ENCODE data around the gene TTC24. TPM values are rescaled to one million over a fixed set of nuclear protein-coding genes. Genes with fewer than 3 reads are reported as not detected.

The TTC24 gene
- total and polyA plus RNA-seq, 4 donors: 0.36 TPM; not detected in 3

DNA sequence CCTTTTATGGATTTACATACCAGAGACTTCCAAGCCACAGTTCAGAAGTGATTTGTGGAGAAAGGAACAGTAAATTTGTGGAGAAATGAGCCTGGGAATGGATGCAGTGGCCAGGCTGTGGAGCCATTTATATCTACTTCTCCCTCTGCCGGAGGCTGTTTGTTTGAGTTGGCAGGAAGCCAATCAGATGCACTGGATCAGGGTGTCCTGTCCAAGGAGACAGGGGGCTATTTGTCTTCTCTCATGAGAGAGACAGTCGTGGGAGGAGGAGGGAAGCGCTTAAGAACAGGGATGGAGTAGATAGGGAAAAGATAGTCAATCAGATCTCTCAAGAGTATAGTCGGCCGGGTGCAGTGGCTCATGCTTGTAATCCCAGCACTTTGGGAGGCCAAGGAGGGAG is 36.9 kb downstream of the TTC24 start:
- no peaks in the 10 kb centered on the region for H3K9me3 ChIP-seq (ENCODE audit: control insufficient read depth, low read length)
- DNase-seq: peak in 1 of 2 donors; percentile 53
- H3K4me3 ChIP-seq (ENCODE audit: low read length in 2 of 2): no peak overlapping the region
- intact Hi-C loops (cut with DNase I): loop anchor here in 1 of 2 donors (10.0 kb wide), 1 partner anchor 232 kb away; no protein-coding TSS in a partner anchor
- H3K4me1 ChIP-seq (ENCODE audit: control insufficient read depth in 1 of 2, insufficient read depth in 2 of 2, low read length in 2 of 2): no peaks in the 10 kb centered on the region
- H3K27ac ChIP-seq (ENCODE audit: low read depth in 1 of 2, low read length in 2 of 2): no peak overlapping the region
- no peaks in the 10 kb centered on the region for H3K36me3 ChIP-seq (ENCODE audit: control insufficient read depth in 1 of 2, insufficient read depth in 2 of 2, low read length in 1 of 2)
- WGBS, 2 donors: 7 to 11% methylated on average over 5 of the region's 5 CpGs
- H3K27me3 ChIP-seq (ENCODE audit: control insufficient read depth in 1 of 2, insufficient read depth in 2 of 2, low read length in 1 of 2): peaks cover 0 to 1% of the 10 kb centered on the region in 2 donors
- ATAC-seq (ENCODE audit: low FRiP score): peak; percentile 58

DNA sequence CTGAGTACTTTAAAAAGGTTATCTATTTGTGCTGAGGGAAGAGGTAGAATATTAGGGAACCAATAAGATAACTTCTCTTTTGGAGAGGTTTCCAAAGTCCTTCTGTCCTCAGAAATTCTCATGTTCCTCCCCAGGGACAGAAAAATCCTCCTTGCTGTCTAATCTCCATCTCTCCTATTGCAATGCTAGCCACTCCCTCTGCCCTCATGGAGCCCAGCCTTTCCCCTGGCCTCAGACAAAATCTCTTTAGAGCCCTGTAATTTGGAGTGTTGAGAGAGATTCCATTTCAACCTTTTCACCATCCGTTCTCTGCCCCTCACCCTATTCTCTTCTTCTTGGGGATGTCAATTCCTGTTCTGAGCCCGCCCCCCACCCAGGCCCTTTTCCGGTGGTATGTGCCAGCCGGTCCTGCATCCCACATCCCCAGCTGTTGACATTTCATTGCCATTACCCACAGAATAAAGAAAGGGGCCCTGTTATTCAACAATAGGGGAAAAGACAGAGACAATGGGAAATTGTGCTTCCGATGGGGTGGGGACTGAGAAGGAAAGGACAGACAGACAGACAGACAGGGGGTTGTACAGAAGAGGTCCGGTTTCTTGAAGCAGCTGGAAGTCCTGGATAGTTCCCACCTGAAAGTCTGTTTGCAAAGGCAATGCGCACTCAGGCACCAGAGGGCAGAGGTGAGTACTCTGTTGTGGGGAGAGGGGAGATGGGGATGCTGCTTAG is 39.5 kb downstream of the TTC24 start, which contains the start of gene HAPLN2:
Gene HAPLN2 (plus strand): TSS at position 563 of the 729 bp plus-strand sequence. CDS start 4,076 bp downstream, outside the sequence.
- 15 to 19% methylated on average over 7 of the region's 7 CpGs for WGBS, 2 donors
- no peak for ATAC-seq (ENCODE audit: low FRiP score)

DNA sequence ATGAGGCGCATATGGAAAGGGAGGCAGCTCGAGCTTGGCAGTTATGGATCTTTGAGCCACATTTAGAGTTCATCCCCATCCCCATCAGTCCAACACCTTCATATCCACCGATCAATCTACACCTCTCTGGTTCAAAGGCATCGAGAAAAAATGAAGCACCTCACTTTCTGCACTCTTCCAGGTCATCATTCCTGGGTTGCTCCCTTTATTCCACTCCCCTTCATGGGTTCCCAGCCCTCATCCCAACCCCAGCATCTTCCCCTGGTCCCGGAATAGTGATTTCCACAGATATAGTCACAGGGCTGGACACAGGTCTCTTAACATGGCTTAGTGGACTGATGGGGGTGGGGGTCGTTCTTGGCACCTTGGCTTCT is 40.0 kb downstream of the TTC24 start:
- no peaks in the 10 kb centered on the region for H3K9me3 ChIP-seq (ENCODE audit: control insufficient read depth, low read length)
- 23 to 29% methylated on average over 6 of the region's 6 CpGs for WGBS, 2 donors
- intact Hi-C loops (cut with DNase I): loop anchor here in 1 of 2 donors (10.0 kb wide), 1 partner anchor 235 kb away; no protein-coding TSS in a partner anchor

More for the DNA sequence above, 39.5 kb downstream of the TTC24 start, which contains the start of gene HAPLN2:
- Histone ChIP-seq H3K9me3 (ENCODE audit: control insufficient read depth, low read length) (no peaks in the 10 kb centered on the region), H3K4me1 (ENCODE audit: control insufficient read depth in 1 of 2, insufficient read depth in 2 of 2, low read length in 2 of 2) (no peaks in the 10 kb centered on the region), H3K4me3 (ENCODE audit: low read length in 2 of 2) (no peak within 1 kb of the TSS), H3K36me3 (ENCODE audit: control insufficient read depth in 1 of 2, insufficient read depth in 2 of 2, low read length in 1 of 2) (no peaks in the 10 kb centered on the region), H3K27me3 (ENCODE audit: control insufficient read depth in 1 of 2, insufficient read depth in 2 of 2, low read length in 1 of 2) (peaks cover 0 to 1% of the 10 kb centered on the region in 2 donors), H3K27ac (ENCODE audit: low read depth in 1 of 2, low read length in 2 of 2) (no peak within 1 kb of the TSS)
- intact Hi-C loops (cut with DNase I): loop anchor here in 1 of 2 donors (10.0 kb wide), 1 partner anchor 234 kb away; no protein-coding TSS in a partner anchor
- DNase-seq: no peak

DNA sequence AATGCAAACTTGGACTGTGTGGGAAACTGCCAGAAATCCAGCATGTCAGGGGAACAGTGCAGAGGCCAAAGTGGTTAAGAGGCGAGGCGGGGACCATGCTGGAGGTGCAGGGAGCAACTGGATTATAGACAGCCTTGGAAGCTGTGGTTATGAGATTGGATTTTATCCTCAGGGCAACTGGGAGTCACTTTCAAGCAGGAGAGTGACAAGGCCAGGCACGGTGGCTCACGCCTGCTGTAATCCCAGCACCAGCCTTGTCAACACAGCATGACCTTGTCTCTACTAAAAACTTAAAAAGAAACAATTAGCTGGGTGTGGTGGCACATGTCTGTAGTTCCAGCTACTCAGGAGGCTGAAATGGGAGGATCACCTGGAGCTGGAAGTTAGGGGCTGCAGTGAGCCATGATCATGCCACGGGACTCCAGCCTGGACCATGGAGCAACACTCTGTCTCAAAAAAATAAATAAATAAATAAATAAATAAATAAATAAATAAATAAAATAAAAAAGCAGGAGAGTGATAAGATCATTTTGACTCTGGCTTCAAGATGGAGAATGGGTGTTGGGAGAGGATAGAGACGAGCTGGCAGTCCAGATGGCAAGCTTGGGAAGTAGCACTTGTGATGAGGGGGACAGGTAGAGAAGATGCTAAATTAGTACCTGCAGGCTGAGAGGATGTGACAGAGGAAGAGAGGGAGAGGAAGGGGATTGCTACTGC is 43.2 kb downstream of the TTC24 start:
- no peak for ATAC-seq (ENCODE audit: low FRiP score)
- no peaks in the 10 kb centered on the region for H3K9me3 ChIP-seq (ENCODE audit: control insufficient read depth, low read length)
- H3K36me3 ChIP-seq (ENCODE audit: control insufficient read depth in 1 of 2, insufficient read depth in 2 of 2, low read length in 1 of 2): no peaks in the 10 kb centered on the region
- H3K4me1 ChIP-seq (ENCODE audit: control insufficient read depth in 1 of 2, insufficient read depth in 2 of 2, low read length in 2 of 2): no peaks in the 10 kb centered on the region
- WGBS, 2 donors: 83 to 84% methylated on average over 6 of the region's 6 CpGs
- H3K27ac ChIP-seq (ENCODE audit: low read depth in 1 of 2, low read length in 2 of 2): no peak overlapping the region
- DNase-seq: peak in 1 of 2 donors; percentile 30
- peaks cover 0 to 1% of the 10 kb centered on the region in 2 donors for H3K27me3 ChIP-seq (ENCODE audit: control insufficient read depth in 1 of 2, insufficient read depth in 2 of 2, low read length in 1 of 2)
- H3K4me3 ChIP-seq (ENCODE audit: low read length in 2 of 2): no peak overlapping the region
- intact Hi-C loops (cut with DNase I): loop anchor here in 1 of 2 donors (5.0 kb wide), 1 partner anchor 35 kb away; no protein-coding TSS in a partner anchor

More for the DNA sequence above, 40.0 kb downstream of the TTC24 start:
- ATAC-seq (ENCODE audit: low FRiP score): no peak
- Histone ChIP-seq H3K27me3 (ENCODE audit: control insufficient read depth in 1 of 2, insufficient read depth in 2 of 2, low read length in 1 of 2) (peaks cover 0 to 1% of the 10 kb centered on the region in 2 donors), H3K4me1 (ENCODE audit: control insufficient read depth in 1 of 2, insufficient read depth in 2 of 2, low read length in 2 of 2) (no peaks in the 10 kb centered on the region), H3K4me3 (ENCODE audit: low read length in 2 of 2) (no peak overlapping the region), H3K36me3 (ENCODE audit: control insufficient read depth in 1 of 2, insufficient read depth in 2 of 2, low read length in 1 of 2) (no peaks in the 10 kb centered on the region), H3K27ac (ENCODE audit: low read depth in 1 of 2, low read length in 2 of 2) (no peak overlapping the region)
- DNase-seq: peak in 1 of 2 donors; percentile 16

DNA sequence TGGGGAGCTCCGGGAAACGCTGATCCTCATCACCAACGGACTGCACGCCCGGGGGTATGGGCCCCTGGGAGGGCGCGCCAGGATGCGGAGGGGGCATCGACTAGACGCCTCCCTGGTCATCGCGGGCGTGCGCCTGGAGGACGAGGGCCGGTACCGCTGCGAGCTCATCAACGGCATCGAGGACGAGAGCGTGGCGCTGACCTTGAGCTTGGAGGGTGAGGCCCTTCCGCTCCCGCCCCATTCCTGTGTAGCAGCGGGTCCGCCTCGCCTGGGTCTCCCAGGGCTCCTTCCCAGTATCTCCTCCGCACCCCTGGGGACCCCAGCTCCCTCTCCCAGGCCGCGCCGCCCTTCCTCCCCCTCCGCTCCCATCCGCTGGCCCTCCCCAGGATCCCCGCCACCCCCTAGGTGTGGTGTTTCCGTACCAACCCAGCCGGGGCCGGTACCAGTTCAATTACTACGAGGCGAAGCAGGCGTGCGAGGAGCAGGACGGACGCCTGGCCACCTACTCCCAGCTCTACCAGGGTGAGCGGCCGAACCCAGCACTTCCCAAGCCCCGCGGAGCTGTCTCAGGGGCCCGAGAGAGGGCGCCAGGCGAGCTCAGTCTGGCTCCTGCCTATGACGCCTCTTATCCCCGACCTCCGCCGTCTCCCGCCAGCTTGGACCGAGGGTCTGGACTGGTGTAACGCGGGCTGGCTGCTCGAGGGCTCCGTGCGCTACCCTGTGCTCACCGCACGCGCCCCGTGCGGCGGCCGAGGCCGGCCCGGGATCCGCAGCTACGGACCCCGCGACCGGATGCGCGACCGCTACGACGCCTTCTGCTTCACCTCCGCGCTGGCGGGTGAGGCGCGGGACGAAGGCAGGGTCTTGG is 44.7 kb downstream of the TTC24 start:
- H3K27ac ChIP-seq (ENCODE audit: low read depth in 1 of 2, low read length in 2 of 2): no peak overlapping the region
- DNase-seq: peak; percentile 60 to 85

DNA sequence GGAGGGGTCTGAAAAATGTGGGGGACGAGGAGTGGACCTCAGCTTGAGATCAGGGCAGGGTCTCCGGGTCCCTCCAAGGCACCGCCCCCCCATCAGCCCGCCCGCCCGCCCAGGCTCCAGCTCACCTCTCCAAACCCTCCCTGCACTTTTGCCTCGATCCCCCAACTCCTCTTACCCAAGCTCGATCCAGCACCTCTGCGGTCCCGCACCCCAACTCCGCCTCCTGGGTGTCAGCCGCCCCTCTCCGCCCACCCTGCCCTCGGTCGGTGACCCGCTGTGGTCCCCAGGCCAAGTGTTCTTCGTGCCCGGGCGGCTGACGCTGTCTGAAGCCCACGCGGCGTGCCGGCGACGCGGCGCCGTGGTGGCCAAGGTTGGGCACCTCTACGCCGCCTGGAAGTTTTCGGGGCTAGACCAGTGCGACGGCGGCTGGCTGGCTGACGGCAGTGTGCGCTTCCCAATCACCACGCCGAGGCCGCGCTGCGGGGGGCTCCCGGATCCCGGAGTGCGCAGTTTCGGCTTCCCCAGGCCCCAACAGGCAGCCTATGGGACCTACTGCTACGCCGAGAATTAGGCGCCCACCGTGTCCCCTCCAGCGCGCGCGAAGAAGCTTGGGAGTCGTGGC is 45.4 kb downstream of the TTC24 start:
- peak in 1 of 2 donors; percentile 78 for DNase-seq
- no peak overlapping the region for H3K4me3 ChIP-seq (ENCODE audit: low read length in 2 of 2)
- no peaks in the 10 kb centered on the region for H3K4me1 ChIP-seq (ENCODE audit: control insufficient read depth in 1 of 2, insufficient read depth in 2 of 2, low read length in 2 of 2)
- no peaks in the 10 kb centered on the region for H3K36me3 ChIP-seq (ENCODE audit: control insufficient read depth in 1 of 2, insufficient read depth in 2 of 2, low read length in 1 of 2)
- intact Hi-C loops (cut with DNase I): loop anchor here (1.0 to 5.0 kb wide), 3 partner anchors 32 to 53 kb away; no protein-coding TSS in a partner anchor
- H3K9me3 ChIP-seq (ENCODE audit: control insufficient read depth, low read length): no peaks in the 10 kb centered on the region
- WGBS, 2 donors: 1% methylated on average over 48 to 55 of the region's 55 CpGs
- H3K27ac ChIP-seq (ENCODE audit: low read depth in 1 of 2, low read length in 2 of 2): no peak overlapping the region
- H3K27me3 ChIP-seq (ENCODE audit: control insufficient read depth in 1 of 2, insufficient read depth in 2 of 2, low read length in 1 of 2): peaks cover 0 to under 1% of the 10 kb centered on the region in 2 donors
- ATAC-seq (ENCODE audit: low FRiP score): peak; percentile 24

More for the DNA sequence above, 44.7 kb downstream of the TTC24 start:
- Histone ChIP-seq H3K27me3 (ENCODE audit: control insufficient read depth in 1 of 2, insufficient read depth in 2 of 2, low read length in 1 of 2) (peaks cover 0 to 1% of the 10 kb centered on the region in 2 donors), H3K4me3 (ENCODE audit: low read length in 2 of 2) (no peak overlapping the region), H3K4me1 (ENCODE audit: control insufficient read depth in 1 of 2, insufficient read depth in 2 of 2, low read length in 2 of 2) (no peaks in the 10 kb centered on the region), H3K9me3 (ENCODE audit: control insufficient read depth, low read length) (no peaks in the 10 kb centered on the region), H3K36me3 (ENCODE audit: control insufficient read depth in 1 of 2, insufficient read depth in 2 of 2, low read length in 1 of 2) (no peaks in the 10 kb centered on the region)
- intact Hi-C loops (cut with DNase I): loop anchor here (1.0 to 5.0 kb wide), 2 partner anchors 33 to 35 kb away; no protein-coding TSS in a partner anchor
- ATAC-seq (ENCODE audit: low FRiP score): peak; percentile 65
- 1 to 2% methylated on average over 81 to 87 of the region's 87 CpGs for WGBS, 2 donors

DNA sequence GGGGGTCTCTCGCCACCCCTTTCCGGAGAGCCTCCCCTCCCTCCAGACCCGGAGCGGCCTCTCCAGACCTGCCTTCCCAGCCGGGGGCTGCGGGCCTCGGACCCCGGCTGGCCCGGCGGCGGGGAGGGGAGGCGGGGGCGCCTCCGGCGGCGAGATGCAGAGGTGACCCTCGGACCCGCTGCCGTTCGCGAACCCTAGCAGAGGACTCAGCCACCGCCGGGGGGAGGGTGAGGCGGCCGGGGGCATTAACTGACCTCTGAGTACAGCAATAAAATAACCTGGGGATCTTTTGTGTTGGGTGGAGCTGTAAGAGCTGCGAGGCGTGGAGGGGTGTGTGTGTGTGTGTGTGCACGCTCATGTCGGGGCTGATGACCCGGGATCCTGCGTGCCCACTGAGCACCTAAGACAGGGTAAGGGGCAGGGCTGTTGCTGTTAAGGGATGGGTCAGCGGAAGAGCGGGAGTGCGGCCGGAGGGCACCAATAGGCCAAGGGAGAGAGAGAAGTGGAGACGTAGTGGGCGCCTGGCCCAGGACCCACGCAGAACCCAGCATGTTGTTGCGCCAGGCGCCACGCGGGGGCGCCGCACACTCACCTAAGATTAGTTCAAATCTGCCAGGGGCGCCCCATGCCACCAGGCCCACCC is 46.0 kb downstream of the TTC24 start:
- intact Hi-C loops (cut with DNase I): loop anchor here in 1 of 2 donors (1.0 to 2.0 kb wide), 2 partner anchors 53 to 101 kb away; no protein-coding TSS in a partner anchor
- H3K36me3 ChIP-seq (ENCODE audit: control insufficient read depth in 1 of 2, insufficient read depth in 2 of 2, low read length in 1 of 2): no peaks in the 10 kb centered on the region
- ATAC-seq (ENCODE audit: low FRiP score): peak; percentile 77
- WGBS, 2 donors: 0 to 2% methylated on average over 42 to 45 of the region's 45 CpGs
- DNase-seq: peak; percentile 65 to 89
- no peaks in the 10 kb centered on the region for H3K4me1 ChIP-seq (ENCODE audit: control insufficient read depth in 1 of 2, insufficient read depth in 2 of 2, low read length in 2 of 2)
- no peak overlapping the region for H3K4me3 ChIP-seq (ENCODE audit: low read length in 2 of 2)
- H3K9me3 ChIP-seq (ENCODE audit: control insufficient read depth, low read length): no peaks in the 10 kb centered on the region
- H3K27ac ChIP-seq (ENCODE audit: low read depth in 1 of 2, low read length in 2 of 2): no peak overlapping the region
- no peaks in the 10 kb centered on the region for H3K27me3 ChIP-seq (ENCODE audit: control insufficient read depth in 1 of 2, insufficient read depth in 2 of 2, low read length in 1 of 2)

Measured in aorta (tissue), 5 donors.